Adipose tissue (tissue), 3 donors: ENCODE data around the gene VPS35. TPM values are rescaled to one million over a fixed set of nuclear protein-coding genes. Genes with fewer than 3 reads are reported as not detected.
A peak's percentile ranks its signal among the peaks of the same experiment; 100 is the strongest.
"Not testable (repeated sequence)": the region's sequence is repeated elsewhere in the genome, so short reads cannot be mapped to it uniquely, and the experiment has no call there.

Experiments used
- H3K27ac ChIP-seq: one replicate; pipeline ENCODE4 v1.5.1; 2013; ENCODE audit warnings: low read depth, low read length
- WGBS, 3 donors: extraction: QIAGEN DNeasy Blood & Tissue Kit; methylation state at CpG; one replicate each; pipeline ENCODE4 v1.1.7; 2013; 5-methylcytosine and 5-hydroxymethylcytosine counted together
- polyA plus RNA-seq, 3 donors: library from polyadenylated mRNA; stranded (reverse); fragments of 200-250 nt; gene quantifications; one replicate each; pipeline ENCODE4 v1.2.3, GENCODE V29; 2013
- donor health status: healthy with polysubstance abuse.
- donor health status: Bipolar disorder and iron deficiency.
- donor health status: healthy.

The VPS35 gene
- polyA plus RNA-seq, 3 donors, result 20.1 to 45.5 (median 34.5) TPM

GRCh38 chr16:46688101-46688653 is 801 bp downstream of the VPS35 start:
- WGBS, 3 donors, result 2 to 4% (median 2%) methylated on average over 14 of the region's 14 CpGs
- peak overlapping the region; percentile 68 for H3K27ac ChIP-seq

- WGBS, 3 donors, result 68 to 82% (median 72%) methylated on average over 9 of the region's 9 CpGs
- H3K27ac ChIP-seq, result no peak overlapping the region
Measured at GRCh38 chr16:46687486-46687885, 1.5 kb downstream of the VPS35 start.

GRCh38 chr16:46686815-46687473 is 2.0 kb downstream of the VPS35 start:
- WGBS, 3 donors, result 31 to 57% (median 40%) methylated on average over 5 of the region's 5 CpGs
- H3K27ac ChIP-seq, result no peak overlapping the region

- not testable (repeated sequence) for H3K27ac ChIP-seq
- WGBS, 3 donors, result 43 to 88% (median 87%) methylated on average over 2 of the region's 2 CpGs
Measured at GRCh38 chr16:46681867-46682266, 7.1 kb downstream of the VPS35 start.

GRCh38 chr16:46677943-46678342 is 11.0 kb downstream of the VPS35 start:
- WGBS, 3 donors, result 94 to 100% (median 96%) methylated on average over 1 of the region's 1 CpG

GRCh38 chr16:46673320-46674013 is 15.5 kb downstream of the VPS35 start:
- 65 to 74% (median 70%) methylated on average over 6 of the region's 6 CpGs for WGBS, 3 donors
- H3K27ac ChIP-seq, result no peak overlapping the region

More at GRCh38 chr16:46677943-46678342, 11.0 kb downstream of the VPS35 start:
- not testable (repeated sequence) for H3K27ac ChIP-seq

- H3K27ac ChIP-seq, result no peak overlapping the region
- WGBS, 3 donors, result 61 to 72% (median 65%) methylated on average over 4 of the region's 4 CpGs
Measured at GRCh38 chr16:46662123-46662522, 26.9 kb downstream of the VPS35 start.

GRCh38 chr16:46658925-46659324 is 30.1 kb downstream of the VPS35 start:
- no peak overlapping the region for H3K27ac ChIP-seq
- WGBS, 3 donors, result 20 to 64% (median 31%) methylated on average over 1 of the region's 1 CpG

- WGBS, 3 donors, result 87 to 93% (median 90%) methylated on average over 3 of the region's 3 CpGs
- no peak overlapping the region for H3K27ac ChIP-seq
Measured at GRCh38 chr16:46651305-46651704, 37.7 kb downstream of the VPS35 start.

GRCh38 chr16:46650254-46650623 is 38.7 kb downstream of the VPS35 start:
- no peak overlapping the region for H3K27ac ChIP-seq
- WGBS, 3 donors, result 70 to 80% (median 78%) methylated on average over 5 of the region's 5 CpGs

GRCh38 chr16:46649588-46650253 is 39.3 kb downstream of the VPS35 start:
- 63 to 82% (median 70%) methylated on average over 27 of the region's 27 CpGs for WGBS, 3 donors
- no peak overlapping the region for H3K27ac ChIP-seq

GRCh38 chr16:46648656-46649055 is 40.3 kb downstream of the VPS35 start:
- H3K27ac ChIP-seq, result no peak overlapping the region
- WGBS, 3 donors, result 82 to 88% (median 84%) methylated on average over 8 of the region's 8 CpGs

GRCh38 chr16:46638947-46639925 is 49.7 kb downstream of the VPS35 start:
- no peak overlapping the region for H3K27ac ChIP-seq
- WGBS, 3 donors, result 81 to 90% (median 87%) methylated on average over 9 of the region's 9 CpGs

- no peak overlapping the region for H3K27ac ChIP-seq
- WGBS, 3 donors, result 77 to 90% (median 84%) methylated on average over 32 of the region's 32 CpGs
Measured at GRCh38 chr16:46632778-46633733, 55.9 kb downstream of the VPS35 start.

GRCh38 chr16:46629331-46630219 is 59.4 kb downstream of the VPS35 start:
- no peak overlapping the region for H3K27ac ChIP-seq
- WGBS, 3 donors, result 37 to 38% (median 38%) methylated on average over 10 of the region's 10 CpGs

- 84 to 92% (median 89%) methylated on average over 5 of the region's 5 CpGs for WGBS, 3 donors
- no peak overlapping the region for H3K27ac ChIP-seq
Measured at GRCh38 chr16:46627746-46628145, 61.2 kb downstream of the VPS35 start.
